Stimulated activated CD8-positive, alpha-beta memory T cell treated with anti-CD3 and anti-CD28 coated beads, Interleukin-15, amount 100 ng/mL, for 1 hour (primary cell): Measurements from ENCODE around the gene BTNL8.
A peak's percentile ranks its signal among the peaks of the same experiment; 100 is the strongest.

Source experiments
- DNase-seq: peaks from one replicate; pipeline ENCODE4 v3.0.0-alpha.2; 2020; ENCODE audit warnings: low read depth

BTNL8 gene, protein sequence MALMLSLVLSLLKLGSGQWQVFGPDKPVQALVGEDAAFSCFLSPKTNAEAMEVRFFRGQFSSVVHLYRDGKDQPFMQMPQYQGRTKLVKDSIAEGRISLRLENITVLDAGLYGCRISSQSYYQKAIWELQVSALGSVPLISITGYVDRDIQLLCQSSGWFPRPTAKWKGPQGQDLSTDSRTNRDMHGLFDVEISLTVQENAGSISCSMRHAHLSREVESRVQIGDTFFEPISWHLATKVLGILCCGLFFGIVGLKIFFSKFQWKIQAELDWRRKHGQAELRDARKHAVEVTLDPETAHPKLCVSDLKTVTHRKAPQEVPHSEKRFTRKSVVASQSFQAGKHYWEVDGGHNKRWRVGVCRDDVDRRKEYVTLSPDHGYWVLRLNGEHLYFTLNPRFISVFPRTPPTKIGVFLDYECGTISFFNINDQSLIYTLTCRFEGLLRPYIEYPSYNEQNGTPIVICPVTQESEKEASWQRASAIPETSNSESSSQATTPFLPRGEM

DNA sequence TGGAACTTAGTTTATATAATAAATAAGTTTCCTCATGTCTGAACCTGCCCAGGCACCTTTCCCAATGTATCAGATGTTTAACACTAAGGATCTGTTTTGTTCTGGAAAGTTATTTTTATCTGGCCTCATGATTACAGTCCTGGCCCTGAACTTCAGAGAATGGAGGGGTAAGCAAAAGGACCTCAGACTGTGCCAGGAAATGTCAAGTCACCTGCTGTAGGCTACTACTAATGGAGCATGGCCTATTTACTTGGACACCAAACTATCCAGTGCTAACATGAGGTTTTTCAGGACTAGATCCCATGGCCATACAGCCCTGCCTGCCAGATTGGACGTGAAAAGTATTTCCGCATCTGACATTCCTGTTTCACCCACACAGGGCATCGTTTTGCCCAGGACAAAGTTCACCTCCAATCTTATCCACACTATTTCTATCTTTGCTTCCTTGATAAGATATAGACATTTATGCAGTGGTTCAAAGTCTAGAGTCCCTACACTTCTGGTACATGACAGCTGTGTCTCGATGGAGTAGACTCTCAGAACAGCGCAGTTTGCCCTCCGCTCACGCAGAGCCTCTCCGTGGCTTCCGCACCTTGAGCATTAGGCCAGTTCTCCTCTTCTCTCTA, at the start of gene BTNL8:
TSS of gene BTNL8 (plus strand) at position 539 of the 626 bp plus-strand sequence. CDS start 152 bp downstream, outside the sequence.
- no peak for DNase-seq

DNA sequence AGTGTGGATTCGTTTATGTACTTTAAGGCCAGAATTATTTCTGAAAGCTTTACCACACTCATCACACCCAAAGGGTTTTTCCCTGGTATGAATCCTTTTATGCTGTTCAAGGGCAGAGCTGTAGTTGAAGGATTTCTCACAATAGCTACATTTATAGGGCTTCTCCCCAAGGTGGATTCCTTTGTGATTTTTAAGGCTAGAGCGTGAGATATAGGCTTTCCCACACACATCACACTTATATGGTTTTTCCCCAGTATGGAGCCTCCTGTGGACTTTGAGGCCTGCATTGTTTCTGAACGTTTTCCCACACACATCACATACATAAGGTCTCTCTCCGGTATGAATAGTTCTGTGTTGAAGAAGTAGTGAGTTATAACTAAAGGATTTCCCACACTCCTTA, 49.1 kb upstream of the BTNL8 start:
- DNase-seq, result no peak

DNA sequence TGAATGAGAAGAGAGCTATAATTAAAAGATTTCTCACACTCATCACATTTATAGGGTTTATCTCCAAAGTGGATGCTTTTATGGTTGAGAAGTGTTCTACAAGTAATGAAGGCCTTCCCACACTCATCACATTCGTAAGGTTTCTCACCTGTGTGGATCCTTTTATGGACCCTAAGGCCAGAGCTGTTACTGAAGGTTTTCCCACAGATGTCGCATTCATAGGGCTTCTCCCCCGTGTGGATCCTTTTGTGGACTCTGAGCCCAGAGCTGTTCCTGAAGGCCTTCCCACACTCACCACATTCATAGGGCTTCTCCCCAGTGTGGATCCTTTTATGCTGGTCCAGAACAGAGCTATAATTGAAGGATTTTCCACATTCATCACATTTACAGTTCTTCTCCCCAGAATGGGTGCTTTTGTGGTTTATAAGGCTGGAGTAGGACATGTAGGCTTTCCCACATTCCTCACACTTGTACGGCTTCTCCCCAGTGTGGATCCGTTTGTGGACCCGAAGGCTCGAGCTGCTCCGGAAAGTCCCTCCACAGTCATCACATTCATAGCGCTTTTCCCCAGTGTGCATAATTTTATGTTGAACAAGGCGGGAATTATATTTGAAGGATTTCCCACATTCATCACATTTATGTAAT, 48.4 kb upstream of the BTNL8 start:
- DNase-seq, result no peak

DNA sequence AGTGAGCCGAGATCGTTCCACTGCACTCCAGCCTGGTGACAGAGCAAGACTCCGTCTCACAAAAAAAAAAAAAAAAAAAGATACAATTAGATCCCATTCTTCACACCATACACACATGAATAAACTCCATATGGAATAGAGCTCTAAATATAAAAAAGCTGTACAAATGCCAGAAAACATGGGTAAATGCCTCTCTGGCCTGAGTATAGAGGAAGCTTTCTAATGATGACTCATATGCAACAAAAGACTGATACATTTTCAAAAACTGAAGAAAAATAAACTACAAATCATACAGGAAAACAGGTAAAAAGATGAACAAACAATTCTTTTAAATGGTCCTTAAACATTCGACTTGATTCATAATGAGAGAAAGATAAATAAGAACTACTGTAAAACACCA, 46.5 kb upstream of the BTNL8 start:
- no peak for DNase-seq

DNA sequence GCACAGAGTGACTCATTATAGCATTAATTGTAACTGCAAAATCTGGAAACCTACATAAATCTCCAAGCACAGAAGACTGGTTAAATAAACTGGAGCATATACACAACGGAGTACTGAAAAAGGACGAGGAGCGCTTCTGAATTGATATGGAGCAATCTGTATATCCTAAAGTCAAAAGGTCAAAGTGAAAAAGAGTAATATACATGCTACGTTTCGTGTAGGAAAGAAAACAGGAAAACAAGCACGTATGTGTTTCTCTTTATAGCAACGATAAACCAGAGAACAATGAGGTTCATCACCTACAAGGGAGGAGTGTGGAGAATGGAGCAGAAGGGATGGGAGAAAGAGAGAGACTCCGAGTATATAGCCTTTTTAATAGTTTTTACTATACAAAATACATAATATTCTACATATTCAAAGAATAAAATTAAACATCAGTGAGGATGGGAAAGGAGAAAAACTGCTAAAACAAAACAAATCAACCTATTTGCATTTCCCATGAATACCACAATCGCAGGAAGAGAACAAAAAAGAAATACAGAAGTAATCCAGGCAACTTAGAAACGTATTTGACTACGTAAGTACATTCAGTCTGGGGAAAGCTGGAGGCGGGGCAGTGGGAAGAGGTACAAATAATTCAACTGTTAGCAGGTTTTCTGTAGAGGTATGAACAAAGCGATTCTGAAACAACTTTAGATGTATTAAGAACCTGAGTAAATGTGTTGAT, 45.7 kb upstream of the BTNL8 start:
- no peak for DNase-seq

DNA sequence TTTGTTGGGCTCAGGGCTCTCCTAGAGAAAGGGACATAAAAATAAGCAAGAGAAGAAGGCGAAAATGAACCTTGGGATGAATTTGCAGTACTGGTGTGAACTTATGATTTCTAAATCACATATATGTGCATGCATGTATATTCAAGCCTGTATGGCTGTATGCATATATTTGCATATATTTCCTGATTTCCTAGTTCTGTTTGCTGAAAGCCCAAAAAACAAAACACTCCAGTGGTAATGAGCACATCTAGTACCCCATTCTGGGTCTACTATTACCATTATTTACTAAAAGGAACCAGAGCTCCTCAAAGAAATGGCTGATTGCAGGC, 45.1 kb upstream of the BTNL8 start:
- no peak for DNase-seq

DNA sequence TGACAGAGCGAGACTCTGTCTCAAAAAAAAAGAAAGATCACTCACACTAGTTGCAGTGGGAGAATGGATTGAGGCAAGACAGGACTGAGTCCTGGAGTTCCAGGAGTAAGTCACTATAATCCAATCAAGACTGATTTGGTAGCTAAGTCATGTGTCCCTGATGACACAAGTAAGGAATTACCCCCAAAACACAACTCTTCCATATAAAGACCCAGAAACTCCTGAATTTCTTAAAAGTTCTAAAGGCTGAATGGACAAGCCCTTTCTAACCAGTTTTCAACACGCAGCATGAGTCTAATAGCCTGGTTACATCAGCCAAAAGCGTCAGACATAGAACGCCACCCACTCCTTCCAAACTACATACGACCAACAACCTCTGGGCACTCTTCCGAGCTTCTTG, 40.4 kb upstream of the BTNL8 start:
- no peak for DNase-seq

DNA sequence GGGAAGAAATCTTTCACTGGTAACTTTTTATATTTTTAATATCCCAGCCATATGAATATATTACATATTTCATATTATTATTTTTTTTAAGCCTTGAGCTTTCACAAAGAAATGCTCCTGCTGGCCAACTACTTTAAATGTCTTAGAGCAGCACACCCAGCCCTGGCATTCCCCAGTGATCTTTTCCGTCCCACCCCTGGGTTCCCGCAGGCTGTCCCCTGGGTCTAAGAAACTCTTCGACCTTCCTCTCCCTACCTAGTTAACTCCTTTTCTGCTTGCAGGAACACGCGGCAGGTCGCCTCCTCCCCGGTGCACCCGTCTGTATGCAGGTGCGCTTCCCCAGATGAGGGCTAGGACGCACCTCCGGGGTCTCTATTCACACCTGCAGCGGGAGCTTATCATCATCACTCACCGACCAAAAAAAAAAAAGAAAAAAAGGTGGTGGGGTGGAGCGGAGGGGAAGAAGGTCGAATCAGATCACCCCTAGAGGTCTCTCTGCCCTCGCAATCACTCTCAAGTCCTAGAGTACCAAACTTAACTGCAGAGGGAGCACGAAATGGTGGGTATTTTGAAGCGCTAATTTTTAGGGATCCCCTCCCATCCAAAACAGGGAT, 38.6 kb upstream of the BTNL8 start:
- DNase-seq, result no peak

DNA sequence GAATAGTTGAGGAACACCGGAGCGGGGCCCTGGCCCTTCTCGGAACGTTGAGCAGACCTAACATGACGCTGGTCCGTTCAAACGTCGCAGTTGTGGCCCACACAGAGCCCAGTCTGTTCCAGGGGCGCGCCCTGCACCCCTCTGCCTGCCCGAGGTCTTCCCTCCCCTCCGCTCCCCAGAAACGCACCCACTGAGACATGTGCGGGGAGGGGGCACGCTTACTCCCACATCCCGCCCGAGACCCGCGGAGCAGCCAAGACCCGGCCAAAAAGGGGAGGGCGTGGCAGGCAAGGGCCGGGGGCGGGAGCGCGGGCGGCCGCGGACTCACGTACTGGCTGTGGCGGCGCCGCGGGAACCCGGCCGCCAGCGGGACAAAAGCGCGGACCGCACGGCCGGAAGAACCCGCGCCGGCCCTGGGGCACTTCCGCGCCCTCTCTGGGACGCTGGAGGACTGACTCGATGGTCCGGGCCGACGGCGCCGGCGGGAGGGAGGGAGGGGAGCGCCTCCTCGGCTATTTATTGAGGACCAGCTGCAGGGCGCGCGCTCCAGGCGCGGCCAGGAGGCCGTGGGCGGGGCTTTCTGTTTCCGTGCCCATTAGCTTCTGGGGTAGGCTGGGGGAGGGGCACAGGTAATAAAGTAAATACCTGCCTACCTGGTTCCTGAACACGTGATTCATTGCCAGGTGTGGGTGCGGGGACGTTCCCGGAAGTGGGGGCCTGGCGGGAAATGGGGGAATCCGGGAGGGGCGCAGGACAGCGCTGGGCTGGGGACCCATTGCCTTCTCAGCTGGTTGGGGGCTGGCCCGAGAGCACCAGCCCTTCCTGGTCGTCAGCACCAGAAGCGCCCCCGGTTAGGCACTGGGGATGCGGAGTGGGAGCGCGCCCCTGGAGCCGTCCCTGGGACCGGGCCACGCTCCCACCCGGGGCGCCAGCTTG, 37.8 kb upstream of the BTNL8 start, which contains the start of gene ZFP62:
TSS of gene ZFP62 (minus strand) at position 390 of the 936 bp plus-strand sequence. CDS start at position 333, 57 bp downstream.
- peak; percentile 73 for DNase-seq

DNA sequence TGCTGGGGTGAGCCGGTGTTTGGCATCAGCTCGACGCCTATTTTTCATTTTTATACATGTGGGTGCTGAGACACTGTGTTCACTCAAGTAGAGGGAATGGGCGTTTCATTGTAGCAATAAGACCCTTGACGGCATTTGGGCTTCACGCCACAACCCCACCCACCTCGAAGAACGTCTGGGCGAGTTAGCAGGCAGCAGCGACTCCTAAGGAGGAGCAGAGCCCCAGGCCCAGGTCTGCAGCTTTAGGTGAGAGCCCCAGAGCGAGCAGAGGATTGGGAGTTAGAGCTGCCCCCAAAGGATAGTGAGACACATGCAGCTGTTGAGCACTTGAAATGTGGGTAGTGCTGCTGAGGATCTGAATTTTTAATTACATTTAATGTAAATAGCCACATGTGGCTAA, 36.3 kb upstream of the BTNL8 start:
- DNase-seq, result no peak

DNA sequence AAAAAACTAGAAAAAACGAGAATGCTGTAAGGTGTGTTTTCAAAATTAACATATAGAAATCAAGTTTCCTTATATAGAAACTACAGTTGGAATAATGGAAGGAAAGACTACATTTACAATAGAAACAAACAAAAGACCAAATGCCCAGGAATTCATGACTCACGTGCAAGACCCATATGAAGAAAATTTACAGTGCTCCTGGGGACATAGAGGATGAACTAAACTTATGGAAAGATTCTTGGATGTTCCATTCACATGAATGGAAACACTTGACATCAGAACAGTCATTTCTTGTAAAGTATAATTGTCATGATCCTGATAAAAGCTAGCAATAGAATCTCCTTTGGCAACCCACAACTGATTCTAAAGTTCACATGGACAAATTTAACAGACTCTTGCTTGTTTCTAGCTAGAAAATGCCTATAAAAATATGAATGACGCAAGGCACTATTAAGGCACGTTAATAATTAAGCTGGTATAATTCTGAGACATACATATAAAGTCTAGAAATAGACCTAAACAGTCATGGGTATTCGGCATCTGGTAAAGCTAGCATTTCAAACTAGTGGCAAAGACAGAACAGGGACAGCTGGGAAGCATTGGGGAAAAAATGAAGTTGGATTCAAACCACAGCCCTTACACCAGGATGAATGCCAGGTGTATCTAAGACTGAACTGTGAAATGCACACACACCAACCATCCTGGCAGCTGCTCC, 32.8 kb upstream of the BTNL8 start:
- DNase-seq, result no peak

DNA sequence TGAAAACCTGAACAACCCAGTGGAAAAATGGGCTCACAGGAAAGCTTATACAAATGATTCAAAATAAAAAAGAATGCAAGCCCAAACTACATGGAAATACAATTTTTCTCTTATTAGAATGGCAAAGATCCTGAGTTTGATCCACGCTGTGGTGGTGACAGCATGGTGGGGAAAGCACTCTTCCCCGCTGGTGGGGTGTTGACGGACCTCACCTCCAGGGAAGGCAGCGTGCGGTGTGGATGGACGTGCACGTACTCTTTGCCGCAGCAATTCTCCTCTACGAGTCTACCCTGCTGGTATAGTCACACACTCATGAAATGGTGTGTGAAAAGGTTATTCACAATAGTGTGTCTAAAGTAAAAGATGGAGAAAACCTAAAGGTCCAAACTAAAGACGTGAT, 32.0 kb upstream of the BTNL8 start:
- no peak for DNase-seq

DNA sequence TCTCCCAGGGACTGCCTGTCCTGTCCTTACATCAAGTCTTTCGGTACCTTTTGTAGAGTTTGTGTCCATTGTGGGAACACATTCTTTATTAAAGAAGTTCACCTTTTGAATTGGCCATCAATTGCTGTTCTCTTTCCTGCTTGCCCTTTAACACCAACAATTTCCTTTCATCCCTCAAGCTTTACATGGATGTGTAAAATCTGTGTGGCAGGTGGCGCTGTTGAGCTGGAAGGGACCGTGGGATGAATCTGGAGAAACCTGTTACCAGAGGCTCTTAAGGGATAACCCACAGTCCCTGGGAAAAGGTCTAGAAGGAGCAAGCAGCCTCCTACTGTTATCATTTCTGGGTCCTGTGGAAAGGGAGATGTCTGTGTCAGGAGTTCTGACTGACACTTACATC, 30.0 kb upstream of the BTNL8 start:
- DNase-seq, result peak; percentile 38

DNA sequence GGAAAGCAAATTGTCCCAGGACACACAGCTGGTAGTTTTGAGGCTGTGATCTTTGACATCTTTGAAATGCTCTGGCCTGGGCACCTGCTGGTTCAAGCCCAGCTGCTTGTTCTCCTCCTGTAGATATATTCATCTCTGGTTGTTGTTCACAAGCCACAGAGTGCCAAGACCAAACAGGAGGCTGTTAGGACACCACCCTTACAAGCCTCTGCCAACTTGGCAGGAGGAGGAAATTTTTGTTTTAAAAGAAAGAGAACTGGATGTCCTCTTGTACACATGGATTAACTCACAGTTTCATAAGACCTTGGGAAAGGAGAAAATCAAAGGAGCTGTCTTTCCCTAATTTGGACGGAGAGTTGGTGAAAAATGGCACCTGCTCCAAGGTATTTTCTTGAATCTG, 29.4 kb upstream of the BTNL8 start:
- no peak for DNase-seq

DNA sequence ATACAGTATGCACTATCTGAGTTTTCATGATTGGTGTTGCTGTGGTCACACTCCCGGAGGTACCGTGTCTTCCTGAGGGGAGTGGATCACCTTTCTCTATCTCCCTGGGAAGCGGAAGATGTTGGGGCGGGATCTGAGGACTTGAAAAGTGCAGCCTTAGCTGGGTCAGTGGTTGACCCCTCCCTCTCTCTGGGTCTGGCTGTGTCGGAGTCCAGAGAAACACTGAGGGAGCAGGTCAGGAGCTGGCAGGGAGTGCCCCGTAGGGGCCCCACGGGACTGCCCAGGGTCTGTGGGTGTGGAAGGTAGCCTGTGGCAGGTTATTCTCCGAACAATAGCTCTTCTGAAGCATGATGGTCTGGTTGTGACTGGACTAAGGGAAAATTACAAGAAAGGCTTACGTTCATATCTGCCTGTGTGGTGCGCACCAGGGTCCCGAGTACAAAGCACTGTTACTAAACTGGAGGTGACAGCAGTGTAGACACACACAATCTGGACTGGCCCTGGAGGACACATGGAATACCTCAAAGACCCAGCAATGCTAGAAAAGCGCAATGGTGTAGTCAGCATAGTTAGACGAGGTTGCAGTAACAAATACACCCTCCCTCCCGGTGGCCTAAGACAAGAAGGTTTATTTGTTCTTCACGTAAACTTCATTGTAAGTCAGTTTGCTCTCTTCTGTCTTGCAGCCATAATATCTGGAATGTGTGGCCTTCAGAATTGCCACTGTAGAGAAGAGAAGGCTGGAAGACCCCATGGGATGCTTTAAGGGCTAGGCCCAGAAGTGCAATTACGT, 28.5 kb upstream of the BTNL8 start:
- DNase-seq, result no peak

DNA sequence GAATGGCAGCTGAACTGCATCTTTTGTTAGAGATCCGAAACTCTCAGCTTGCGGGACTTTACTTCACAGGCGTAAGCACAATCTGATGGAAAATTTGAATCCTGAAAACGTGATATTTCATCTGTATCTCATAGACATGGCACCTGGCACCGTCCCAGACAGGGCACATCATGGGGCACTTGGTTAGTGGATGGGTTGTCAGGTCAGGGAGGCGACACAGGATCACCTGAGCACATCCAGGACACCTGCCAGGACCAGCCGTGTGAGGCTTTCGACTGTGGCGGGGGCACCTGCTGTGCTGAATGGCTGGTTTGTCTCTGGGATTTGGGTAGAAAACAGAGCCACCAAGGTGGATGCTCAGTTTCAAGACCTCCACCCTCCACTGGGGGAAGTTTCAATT, 26.5 kb upstream of the BTNL8 start:
- DNase-seq, result no peak

DNA sequence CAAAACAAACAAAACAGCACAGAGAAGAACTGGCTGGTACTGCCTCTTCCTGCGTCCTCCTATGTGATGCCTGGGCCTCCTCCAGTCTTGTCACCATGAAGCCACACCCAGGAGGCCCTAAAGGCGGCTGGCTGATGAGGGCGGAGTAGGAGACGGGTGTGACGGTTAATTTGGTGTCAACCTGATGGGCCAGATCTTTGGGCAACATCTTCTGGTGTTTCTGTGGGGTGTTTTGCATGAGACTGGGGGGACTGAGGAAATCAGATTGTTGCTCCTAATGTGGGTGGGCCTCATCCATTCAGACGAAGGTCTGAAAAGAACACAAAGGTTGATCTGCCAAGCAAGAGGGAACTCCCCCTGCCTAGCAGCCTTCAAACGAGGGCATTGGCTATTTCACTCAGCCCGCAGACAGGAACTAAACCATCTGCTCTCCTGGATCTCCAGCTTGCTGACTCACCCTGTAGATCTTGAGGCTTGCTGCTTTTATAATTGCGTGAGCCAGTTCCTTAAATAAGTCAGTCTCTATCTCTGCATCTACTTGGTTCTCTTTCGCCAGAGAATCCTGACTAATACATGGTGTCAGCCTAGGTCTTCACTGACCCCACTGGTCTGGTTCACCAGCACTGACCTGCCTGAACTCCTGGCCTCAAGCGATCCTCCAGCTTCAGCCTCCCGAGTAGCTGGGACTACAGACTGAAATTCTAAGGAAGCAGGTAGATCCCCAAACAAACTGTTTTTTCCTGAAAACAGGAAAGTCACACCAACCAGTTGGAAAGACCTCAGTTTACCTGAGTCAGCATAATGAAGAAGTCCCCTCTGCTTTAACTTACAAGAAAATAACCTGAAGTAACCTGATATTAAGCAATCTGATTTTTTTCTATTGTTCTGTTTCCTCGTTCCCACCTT, 25.1 kb upstream of the BTNL8 start:
- no peak for DNase-seq
